ENCODE results near the gene RHD.
"Not testable (repeated sequence)": the region's sequence is repeated elsewhere in the genome, so short reads cannot be mapped to it uniquely, and the experiment has no call there.

The RHD gene

GRCh38 chr1:25256578-25256965 lies 15.7 kb upstream of the RHD start:
- no peak for DNase-seq

DNA sequence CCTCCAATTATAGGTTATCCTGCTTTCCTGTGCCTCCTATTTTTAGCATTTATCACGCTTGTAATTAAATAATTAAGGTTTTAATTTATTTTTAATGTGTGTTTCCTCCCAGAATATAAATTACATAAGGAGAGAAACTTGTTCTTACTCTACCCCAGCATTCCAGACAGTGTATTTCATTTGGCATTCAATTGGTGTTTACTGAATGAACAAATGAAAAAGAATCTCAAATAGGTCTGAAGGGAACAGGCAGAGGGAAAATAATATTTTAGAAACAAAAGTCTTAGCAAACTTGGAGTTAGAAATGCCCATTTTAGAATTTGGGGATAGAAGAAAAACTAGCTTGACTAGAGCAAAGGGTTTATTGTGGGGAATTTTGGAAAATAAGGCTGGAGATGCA lies 15.1 kb upstream of the RHD start:
- no peak for DNase-seq

DNA sequence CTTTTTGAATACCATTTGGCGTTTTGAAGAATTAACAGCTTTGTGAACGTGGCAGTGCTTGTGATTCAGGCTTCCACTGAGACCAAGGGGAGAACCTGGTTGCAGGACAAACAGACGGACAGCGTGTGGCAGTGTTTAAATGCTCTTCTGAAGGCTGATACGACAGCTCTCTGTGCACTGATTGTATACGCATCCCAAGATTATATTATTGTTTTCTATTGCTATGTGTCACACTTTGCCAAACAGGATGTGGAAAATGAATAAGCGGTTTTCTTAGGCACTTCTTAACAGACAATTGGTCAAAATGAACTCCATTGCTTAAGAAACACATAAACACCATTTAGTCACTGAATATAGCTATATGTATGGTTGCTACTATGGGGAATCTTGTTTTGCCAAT lies 12.5 kb upstream of the RHD start:
- DNase-seq, result not testable (repeated sequence)

- not testable (repeated sequence) for DNase-seq
Measured at GRCh38 chr1:25260336-25260735, 12.0 kb upstream of the RHD start.

DNA sequence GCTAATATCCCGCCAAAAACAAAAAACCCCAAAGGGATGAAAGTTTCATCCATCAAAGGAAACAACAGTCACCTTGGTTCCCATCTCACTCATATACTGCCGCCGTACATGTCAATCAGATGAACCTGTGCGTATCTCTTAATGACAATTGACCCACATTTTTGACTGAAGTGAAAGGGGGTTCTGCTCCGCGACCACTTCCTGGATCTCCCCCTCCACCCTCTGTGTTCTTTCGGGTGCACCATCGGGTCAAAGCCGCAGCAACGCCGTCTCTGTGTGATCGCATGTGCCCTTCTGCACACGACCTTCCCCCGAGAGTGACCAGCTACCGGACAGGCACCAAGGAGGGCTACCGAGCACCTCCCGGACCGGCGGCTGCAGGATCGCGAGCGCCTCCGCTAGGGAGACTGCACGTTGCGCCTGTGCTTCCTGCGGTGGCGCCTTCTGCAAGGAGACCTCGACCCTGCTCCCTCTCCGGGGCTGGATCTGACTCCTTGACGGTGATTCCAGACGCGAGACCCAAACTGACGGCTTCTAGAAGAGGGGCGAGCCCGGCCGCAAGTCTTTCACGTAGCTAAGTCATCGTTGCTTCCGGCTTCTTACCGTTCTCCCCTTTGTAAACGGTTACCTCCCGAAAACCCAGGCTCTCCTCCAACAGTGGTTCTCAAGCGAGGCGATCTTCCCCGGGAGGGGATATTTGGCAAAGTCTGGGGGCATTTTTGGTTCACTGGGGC lies 5.6 kb upstream of the RHD start:
- DNase-seq, result not testable (repeated sequence)

DNA sequence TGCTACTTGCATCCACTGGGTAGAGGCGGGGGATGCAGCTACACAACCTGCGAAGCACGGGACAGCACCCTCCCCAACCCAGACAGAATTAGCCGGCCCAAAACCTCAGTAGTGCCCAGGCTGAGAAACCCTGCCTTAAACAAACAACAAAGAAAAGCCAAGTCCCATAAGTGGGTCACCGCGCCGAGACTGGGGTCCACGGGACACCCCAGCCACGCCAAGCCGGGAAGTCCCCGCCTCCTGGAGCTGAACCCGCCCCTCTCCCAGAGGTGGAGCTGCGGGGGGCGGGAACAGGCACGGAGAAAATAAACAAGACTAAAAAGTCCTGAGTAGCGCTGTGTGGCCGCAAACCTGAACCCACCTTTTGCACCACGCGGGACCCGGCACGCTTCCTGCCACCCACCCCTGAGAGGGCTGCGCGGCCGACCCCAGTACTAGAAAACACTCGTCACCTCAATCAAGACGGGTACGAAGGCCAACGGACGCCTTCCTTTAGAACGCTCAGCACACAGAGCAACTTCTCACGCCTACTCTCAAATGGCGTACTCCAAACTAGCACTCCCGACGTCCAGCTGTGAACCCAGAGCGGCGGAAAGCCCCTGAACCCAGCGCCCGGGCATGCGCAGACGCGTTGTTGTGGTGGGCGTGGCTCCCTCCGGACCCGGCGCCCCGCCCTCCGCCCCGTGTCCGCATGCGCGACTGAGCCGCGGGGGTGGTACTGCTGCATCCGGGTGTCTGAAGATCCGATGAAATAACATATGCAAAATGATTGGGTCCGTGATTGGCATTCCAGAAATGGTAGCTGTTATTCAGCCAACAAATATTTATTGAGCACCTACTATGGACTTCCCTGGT lies 4.8 kb upstream of the RHD start:
- peak in 40 of 51 donors; percentile 8 to 92 (median 56) for DNase-seq

- DNase-seq, result not testable (repeated sequence)
Measured at GRCh38 chr1:25268143-25268760, 4.1 kb upstream of the RHD start.

GRCh38 chr1:25275648-25276047 lies 3.3 kb downstream of the RHD start:
- DNase-seq, result not testable (repeated sequence)

DNA sequence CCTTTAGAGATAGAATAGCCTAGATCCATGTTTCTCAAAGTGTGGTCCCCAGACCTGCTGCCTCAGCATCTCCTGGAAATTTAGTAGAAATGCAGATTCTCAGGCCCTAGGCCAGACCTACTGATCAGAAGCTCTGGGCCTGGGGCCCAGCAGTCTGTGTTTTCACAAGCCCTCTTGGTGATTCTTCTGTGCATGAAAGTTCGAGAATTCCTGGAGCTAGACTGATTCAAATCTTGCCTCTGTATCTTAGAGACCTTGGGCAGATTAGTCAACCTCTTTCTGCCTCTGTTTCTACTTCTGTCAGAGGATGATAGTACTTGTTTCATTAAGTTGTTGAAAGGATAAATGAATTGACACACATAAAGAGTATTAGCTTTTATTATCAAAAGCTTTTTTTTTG lies 5.0 kb downstream of the RHD start:
- DNase-seq, result not testable (repeated sequence)

- not testable (repeated sequence) for DNase-seq
Measured at GRCh38 chr1:25278358-25278757, 6.0 kb downstream of the RHD start.

GRCh38 chr1:25278790-25279189 lies 6.5 kb downstream of the RHD start:
- not testable (repeated sequence) for DNase-seq

DNA sequence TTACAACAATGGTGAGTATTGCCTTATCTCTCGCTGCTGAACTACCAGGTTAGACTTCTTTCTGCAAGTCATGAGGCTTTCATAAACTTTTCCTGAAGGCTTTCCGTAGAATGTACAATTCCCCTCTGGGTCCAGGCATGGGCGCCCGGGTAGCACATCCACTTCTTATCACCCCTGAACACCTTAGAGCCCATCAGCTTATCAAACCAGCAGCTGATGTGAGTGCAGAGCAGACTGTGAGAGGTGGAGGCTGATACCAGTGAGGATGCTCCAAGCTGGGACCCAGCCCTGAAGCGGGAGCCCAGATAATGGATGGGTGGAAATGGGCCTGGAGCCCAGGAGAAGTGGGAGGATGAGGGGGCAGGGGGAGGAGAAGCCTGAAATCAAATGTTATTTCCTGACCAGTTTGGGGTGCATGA lies 7.4 kb downstream of the RHD start:
- DNase-seq, result not testable (repeated sequence)

DNA sequence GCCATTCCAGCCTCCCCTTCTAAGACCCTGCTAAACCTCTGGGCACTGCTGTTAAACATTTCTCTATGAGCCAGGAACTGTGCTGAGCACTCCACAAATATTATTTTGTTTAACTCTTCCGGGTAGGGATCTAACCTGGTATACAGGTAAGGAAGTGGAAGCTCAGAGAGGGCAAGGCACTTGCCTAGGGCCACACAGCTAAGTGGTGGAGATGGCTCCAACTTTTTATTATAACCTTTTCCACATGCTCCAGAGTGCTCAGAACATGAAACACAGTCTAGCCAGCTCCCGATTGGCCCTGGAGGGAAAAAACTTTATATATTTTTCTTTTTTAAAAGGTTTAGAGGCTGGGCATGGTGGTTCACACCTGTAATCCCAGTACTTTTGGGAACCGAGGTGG lies 13.6 kb downstream of the RHD start:
- not testable (repeated sequence) for DNase-seq

DNA sequence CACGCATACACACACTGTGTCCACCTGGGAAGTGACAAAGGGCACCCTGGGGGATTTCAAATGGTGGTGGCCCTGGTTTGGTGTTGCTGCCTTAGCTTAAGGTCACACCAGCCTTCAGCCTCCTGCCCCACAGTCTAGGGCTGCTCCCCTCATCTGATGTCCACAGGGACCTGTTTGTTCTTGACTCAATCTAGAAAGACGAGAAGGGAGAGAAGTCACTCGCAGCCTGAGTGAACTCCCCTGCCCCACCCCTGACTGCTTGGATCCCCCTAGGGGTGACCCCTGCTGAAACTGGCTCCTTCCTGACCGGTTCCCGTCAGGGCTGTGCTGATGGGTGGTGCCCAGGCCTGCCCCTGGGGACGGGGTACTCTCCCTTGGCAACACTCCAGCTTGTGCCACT lies 14.9 kb downstream of the RHD start:
- DNase-seq, result not testable (repeated sequence)

DNA sequence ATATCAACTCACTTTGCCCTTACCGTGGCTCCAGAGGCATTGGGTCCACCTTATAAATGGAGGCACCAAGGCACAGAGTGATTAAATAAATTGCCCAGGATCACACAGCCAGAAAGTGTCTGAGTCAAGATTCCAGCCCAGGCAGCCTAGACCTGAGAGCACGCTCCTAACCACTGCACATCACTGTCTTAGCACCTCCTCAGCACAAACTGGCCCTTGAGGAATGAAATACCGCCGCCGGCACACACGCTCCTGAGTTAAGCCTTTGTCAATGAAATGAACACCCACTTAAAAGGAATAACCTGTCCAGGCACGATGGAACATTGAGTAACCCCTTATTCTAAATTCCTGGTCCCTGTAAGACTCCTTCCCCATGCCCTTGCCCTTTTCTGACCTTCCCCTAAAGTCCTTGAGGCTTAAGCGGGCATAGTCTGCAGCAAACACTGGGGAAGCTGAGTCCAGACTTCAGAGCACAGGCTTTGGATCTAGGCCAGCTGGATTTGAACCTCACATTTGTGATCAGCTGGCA lies 16.3 kb downstream of the RHD start:
- DNase-seq, result not testable (repeated sequence)

DNA sequence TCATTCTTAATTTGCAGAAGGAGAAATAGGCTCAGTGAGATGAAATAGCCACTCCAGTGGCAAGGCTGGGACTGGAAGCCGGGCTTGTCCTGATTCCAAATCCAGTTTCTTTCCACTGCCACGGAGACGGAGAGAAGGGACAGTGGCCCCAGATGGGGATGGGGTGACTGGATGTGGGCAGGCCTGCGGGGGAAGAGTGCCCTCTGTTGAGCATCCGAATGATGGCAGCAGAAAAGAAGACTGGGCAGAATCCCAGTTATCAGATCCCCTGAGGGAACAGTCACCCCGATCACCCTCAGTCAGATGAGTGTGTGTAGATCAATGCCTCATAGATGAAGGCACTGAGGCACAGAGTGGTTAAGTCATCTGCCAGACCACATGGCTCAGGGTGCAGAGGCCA lies 17.7 kb downstream of the RHD start:
- DNase-seq, result peak in 5 of 51 donors; percentile 1 to 15 (median 6)

- DNase-seq, result not testable (repeated sequence)
Measured at GRCh38 chr1:25293426-25293825, 21.1 kb downstream of the RHD start.

- not testable (repeated sequence) for DNase-seq
Measured at GRCh38 chr1:25294889-25295826, 22.8 kb downstream of the RHD start.

- not testable (repeated sequence) for DNase-seq
Measured at GRCh38 chr1:25296501-25296900, 24.2 kb downstream of the RHD start.

GRCh38 chr1:25300729-25301128 lies 28.4 kb downstream of the RHD start:
- not testable (repeated sequence) for DNase-seq

DNA sequence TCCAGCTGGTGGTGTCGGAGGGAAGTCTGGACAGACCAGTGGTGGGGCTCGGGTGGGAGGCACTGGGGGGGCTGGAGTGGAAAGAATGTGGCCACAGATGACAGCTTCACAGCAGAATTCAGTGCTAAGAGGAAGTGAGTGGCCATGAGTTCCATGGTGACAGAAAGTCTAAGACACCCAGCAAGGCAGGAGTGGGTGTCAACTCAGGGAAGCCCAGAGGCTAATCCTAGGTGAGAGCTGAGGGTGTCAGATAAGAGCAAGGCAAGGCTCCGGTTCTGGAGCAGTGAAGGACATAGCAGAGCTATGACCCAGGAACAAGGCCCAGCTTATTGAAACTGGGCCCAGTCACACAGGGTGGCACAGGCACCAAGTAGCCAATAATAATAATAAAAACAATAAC lies 30.0 kb downstream of the RHD start:
- not testable (repeated sequence) for DNase-seq
